K562 (cell line): ENCODE data around the gene PUM2.

Source experiments
- ELF1 ChIP-seq: fragments of 200-800 bp; sonication (Bioruptor generic); IDR thresholded peaks from 2 replicates; pipeline ENCODE4 v1.6.1; 2016; ENCODE audit warnings: missing genetic modification characterization, missing compliant biosample characterization
- HNRNPK ChIP-seq: fragments of 200-400 bp; formaldehyde crosslinking; IDR thresholded peaks from one replicate; pipeline ENCODE4 v1.6.1; 2018; ENCODE audit warnings: mild to moderate bottlenecking, low read depth, low read length; ENCODE audit not compliant: poor library complexity, severe bottlenecking
- RB1 ChIP-seq: fragments of 450-650 bp; IDR thresholded peaks from 2 replicates; pipeline ENCODE4 v1.6.1; 2017; ENCODE audit warnings: low read depth, mild to moderate bottlenecking
- SP2 ChIP-seq: IDR thresholded peaks from 2 replicates; pipeline ENCODE4 v1.6.1; 2011; ENCODE audit warnings: mild to moderate bottlenecking, low read depth, low read length, moderate library complexity; ENCODE audit not compliant: poor library complexity, severe bottlenecking; ENCODE audit errors: extremely low read depth
- ZNF3 ChIP-seq: fragments of 250-450 bp; sonication (Bioruptor Pico); IDR thresholded peaks from 2 replicates; pipeline ENCODE4 v1.5.0; 2021; ENCODE audit warnings: mild to moderate bottlenecking, moderate library complexity
- ZNF561 ChIP-seq: fragments of 450-650 bp; formaldehyde crosslinking; conservative IDR thresholded peaks from 2 replicates; pipeline ENCODE4 v1.4.0; 2020; ENCODE audit warnings: mild to moderate bottlenecking, moderate library complexity

DNA sequence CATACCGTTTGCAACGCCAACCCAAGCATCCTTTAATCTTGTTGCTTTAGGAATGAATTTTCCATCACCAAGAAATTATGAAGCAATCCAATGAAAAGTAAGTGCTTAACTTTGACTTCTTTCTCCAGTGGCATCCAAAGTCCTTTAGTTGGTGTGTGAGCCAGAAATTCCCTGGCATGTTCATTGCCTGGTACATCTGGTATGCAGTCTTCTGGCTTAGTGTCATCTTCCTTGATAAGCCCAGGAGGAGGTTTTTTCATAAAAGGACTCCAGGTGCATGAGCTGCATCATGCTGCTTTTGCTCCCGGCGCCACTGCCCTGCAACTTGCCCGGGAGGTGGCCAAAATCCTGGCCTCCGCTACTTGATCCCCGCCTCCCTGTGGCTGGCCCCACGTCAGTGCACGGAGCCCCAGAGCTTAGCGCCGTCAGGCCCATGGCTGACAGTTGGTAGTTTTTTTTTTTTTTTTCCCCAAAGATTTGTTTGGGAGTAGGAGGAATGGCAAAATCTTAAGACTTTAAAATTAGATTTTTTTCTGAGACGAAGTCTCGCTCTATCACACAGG is 58.7 kb downstream of the PUM2 start:
- TF ChIP-seq ELF1 (tag) = no peak
- TF ChIP-seq ZNF561 = no peak
- TF ChIP-seq HNRNPK = no peak
- TF ChIP-seq SP2 = no peak
- TF ChIP-seq ZNF3 = no peak
- TF ChIP-seq RB1 = no peak
